Activated T-cell treated with anti-CD3 and anti-CD28 coated beads for 4 hours (primary cell): Measurements from ENCODE around the gene CACNA1B.

ENCODE experiments used
- DNase-seq: peaks from one replicate; pipeline ENCODE4 v3.0.0-alpha.2; 2020

Gene CACNA1B

GRCh38 chr9:137988051-137988450 lies 110.5 kb downstream of the CACNA1B start:
- DNase-seq: no peak

- DNase-seq: no peak
Measured at GRCh38 chr9:137988701-137989100, 111.1 kb downstream of the CACNA1B start.

GRCh38 chr9:137989156-137989555 lies 111.6 kb downstream of the CACNA1B start:
- no peak for DNase-seq

GRCh38 chr9:137989999-137990715 lies 112.6 kb downstream of the CACNA1B start:
- no peak for DNase-seq

- no peak for DNase-seq
Measured at GRCh38 chr9:138003485-138004190, 126.1 kb downstream of the CACNA1B start.

GRCh38 chr9:138006576-138007233 lies 129.1 kb downstream of the CACNA1B start:
- no peak for DNase-seq

GRCh38 chr9:138007566-138007917 lies 130.0 kb downstream of the CACNA1B start:
- no peak for DNase-seq

GRCh38 chr9:138007918-138008841 lies 130.6 kb downstream of the CACNA1B start:
- DNase-seq: no peak

GRCh38 chr9:138009016-138009802 lies 131.6 kb downstream of the CACNA1B start:
- no peak for DNase-seq

- no peak for DNase-seq
Measured at GRCh38 chr9:138009803-138010690, 132.5 kb downstream of the CACNA1B start.

GRCh38 chr9:138010861-138011260 lies 133.3 kb downstream of the CACNA1B start:
- DNase-seq: no peak

- DNase-seq: no peak
Measured at GRCh38 chr9:138011951-138012500, 134.4 kb downstream of the CACNA1B start.

- no peak for DNase-seq
Measured at GRCh38 chr9:138013273-138013672, 135.7 kb downstream of the CACNA1B start.

GRCh38 chr9:138013836-138014562 lies 136.4 kb downstream of the CACNA1B start:
- DNase-seq: no peak

- DNase-seq: no peak
Measured at GRCh38 chr9:138014563-138014945, 137.0 kb downstream of the CACNA1B start.

- no peak for DNase-seq
Measured at GRCh38 chr9:138015021-138015829, 137.6 kb downstream of the CACNA1B start.

GRCh38 chr9:138016406-138017187 lies 139.0 kb downstream of the CACNA1B start:
- no peak for DNase-seq

GRCh38 chr9:138017200-138017599 lies 139.6 kb downstream of the CACNA1B start:
- DNase-seq: no peak
